ENCODE data around the gene BSDC1. TPM values are rescaled to one million over a fixed set of nuclear protein-coding genes. Genes with fewer than 3 reads are reported as not detected.

Gene BSDC1
- total RNA-seq, 4 donors from 2014 or later, result 93.0 to 132 (median 101) TPM

DNA sequence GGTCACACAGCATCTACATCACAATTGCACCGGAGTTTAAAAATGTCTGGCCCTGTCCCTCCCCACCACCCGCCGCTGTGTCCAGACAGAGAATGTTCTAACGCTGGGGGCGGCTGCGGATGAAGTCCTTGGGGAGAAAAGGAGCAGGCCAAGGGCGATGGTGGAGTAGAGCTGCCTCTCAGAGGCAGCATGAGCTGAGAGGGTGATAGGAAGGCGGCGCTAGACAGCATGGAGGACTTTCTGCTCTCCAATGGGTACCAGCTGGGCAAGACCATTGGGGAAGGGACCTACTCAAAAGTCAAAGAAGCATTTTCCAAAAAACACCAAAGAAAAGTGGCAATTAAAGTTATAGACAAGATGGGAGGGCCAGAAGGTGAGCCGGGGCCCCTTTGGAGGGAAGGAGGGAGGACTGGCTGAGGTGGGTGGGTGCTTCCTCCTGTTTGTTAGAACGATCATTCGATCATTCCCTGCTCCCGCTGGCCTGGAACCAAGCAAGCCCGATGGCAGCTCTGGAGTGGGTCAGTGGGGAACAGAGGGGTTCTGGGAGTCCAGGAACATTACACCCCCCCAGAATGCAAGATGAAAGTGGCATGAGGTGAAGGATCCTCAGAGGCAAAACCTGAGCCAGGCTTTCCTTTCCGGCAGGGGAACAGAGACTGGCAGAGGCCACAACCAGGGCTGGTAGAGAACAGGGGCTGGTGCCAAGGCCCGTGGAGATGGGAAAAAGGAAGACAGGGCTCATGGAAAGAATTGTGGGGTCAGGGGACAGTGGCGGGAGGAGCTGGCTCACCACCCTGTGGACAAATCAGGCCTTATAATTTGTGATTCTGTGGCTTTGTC lies 31.5 kb downstream of the BSDC1 start, which contains the start of the genes FAM229A and TSSK3:
FAM229A (minus strand) TSS at position 12 of the 840 bp plus-strand sequence. CDS start 394 bp downstream, outside the sequence.
TSSK3 (plus strand) TSS at position 66 of the 840 bp plus-strand sequence; CDS start at position 229, 163 bp downstream.
- Histone ChIP-seq H3K27ac (peak within 1 kb of the TSS in 2 of 3 donors; percentile 44), H3K9me3 (no peaks in the 10 kb centered on the region), H3K27me3 (no peaks in the 10 kb centered on the region), H3K4me1 (peaks cover 31 to 53% of the 10 kb centered on the region in 2 donors), H3K4me3 (replicated peaks in 1 of 3) (peak within 1 kb of the TSS in 1 of 3 donors; percentile 25), H3K36me3 (peaks cover 17 to 18% of the 10 kb centered on the region in 2 donors)
- no peak for TF ChIP-seq POLR2A (IDR thresholded peaks at IDR 0.05)
- TF ChIP-seq, protein P1, sequence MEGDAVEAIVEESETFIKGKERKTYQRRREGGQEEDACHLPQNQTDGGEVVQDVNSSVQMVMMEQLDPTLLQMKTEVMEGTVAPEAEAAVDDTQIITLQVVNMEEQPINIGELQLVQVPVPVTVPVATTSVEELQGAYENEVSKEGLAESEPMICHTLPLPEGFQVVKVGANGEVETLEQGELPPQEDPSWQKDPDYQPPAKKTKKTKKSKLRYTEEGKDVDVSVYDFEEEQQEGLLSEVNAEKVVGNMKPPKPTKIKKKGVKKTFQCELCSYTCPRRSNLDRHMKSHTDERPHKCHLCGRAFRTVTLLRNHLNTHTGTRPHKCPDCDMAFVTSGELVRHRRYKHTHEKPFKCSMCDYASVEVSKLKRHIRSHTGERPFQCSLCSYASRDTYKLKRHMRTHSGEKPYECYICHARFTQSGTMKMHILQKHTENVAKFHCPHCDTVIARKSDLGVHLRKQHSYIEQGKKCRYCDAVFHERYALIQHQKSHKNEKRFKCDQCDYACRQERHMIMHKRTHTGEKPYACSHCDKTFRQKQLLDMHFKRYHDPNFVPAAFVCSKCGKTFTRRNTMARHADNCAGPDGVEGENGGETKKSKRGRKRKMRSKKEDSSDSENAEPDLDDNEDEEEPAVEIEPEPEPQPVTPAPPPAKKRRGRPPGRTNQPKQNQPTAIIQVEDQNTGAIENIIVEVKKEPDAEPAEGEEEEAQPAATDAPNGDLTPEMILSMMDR (IDR thresholded peaks at IDR 0.05), result no peak
- DNase-seq, result no peak
- intact Hi-C loops (cut with DNase I), result no loop called here
- WGBS, 2 donors, result 59 to 69% methylated on average over 16 to 17 of the region's 17 CpGs

DNA sequence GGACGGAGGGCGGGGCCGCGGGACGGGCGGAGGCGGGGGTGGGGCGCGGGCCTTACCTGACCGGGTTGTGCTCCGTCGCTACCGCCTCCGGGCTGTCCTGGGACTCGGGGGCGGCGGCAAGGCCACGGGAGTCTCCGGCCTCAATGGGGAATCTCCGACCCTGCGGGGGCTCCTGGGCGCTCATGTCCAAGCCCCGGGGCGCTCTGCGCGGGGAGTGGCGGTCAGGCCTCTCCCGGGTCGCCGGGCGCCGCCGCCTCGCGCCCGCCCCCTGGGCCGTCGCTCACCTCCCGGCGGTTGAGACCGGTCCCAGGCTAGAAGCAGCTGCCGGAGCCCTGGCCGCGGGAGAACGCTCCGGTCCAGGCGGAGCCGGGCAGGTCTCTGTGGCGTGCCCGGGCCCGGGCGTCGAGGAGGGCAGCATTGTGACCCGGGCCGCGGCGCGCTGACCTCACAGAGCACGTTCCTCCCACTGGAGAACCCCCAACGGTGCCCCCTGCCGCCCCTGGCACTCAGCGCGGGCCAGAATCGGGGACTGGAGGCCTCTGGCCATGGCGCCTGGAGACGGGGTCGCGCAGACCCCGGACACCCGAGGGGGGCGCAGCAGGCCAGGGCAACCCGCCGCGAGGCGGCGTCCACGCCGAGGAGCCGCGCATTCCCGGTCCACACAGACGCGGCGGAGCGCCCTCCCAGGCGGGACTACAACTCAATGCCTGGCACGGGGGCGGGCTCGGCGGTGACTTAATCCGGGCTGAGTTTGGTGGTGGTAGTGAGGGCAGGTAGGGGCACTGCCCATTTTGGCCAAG lies 32.4 kb downstream of the BSDC1 start:
- peaks cover 31 to 54% of the 10 kb centered on the region in 2 donors for H3K4me1 ChIP-seq
- no peaks in the 10 kb centered on the region for H3K9me3 ChIP-seq
- WGBS, 2 donors, result 14 to 24% methylated on average over 6 to 10 of the region's 91 CpGs
- DNase-seq, result peak; percentile 71 to 80
- H3K27ac ChIP-seq, result peak overlapping the region in 2 of 3 donors; percentile 44
- H3K36me3 ChIP-seq, result peaks cover 11% of the 10 kb centered on the region in 2 donors
- H3K4me3 ChIP-seq (replicated peaks in 1 of 3), result peak overlapping the region in 1 of 3 donors; percentile 25
- intact Hi-C loops (cut with DNase I), result no loop called here
- TF ChIP-seq, protein P1 (IDR thresholded peaks at IDR 0.05), result peak in 2 of 6 experiments; percentile 20 to 28
- TF ChIP-seq POLR2A (IDR thresholded peaks at IDR 0.05), result peak in 1 of 2 donors; percentile 13
- no peaks in the 10 kb centered on the region for H3K27me3 ChIP-seq

DNA sequence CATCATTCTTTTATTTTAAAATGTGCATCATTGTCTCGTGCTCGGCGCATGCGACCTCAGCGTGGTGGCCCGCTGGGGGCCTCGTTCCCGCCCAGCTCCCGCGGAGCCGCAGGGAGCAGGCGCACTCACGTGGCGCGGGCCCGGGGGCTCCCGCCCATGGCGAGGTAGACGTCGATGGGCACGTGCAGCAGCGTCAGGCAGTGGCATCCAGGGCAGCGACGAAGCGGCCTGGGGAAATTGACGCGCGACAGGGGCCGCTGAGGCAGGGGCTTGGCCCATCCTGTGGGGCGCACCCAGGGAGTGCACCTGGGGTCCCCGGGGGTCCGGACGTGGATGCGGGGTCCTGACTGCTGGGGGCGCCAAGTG lies 33.0 kb downstream of the BSDC1 start:
- no peak for DNase-seq
- Histone ChIP-seq H3K9me3 (no peaks in the 10 kb centered on the region), H3K36me3 (peaks cover 5 to 6% of the 10 kb centered on the region in 2 donors), H3K27me3 (no peaks in the 10 kb centered on the region), H3K4me1 (peaks cover 30 to 49% of the 10 kb centered on the region in 2 donors), H3K4me3 (replicated peaks in 1 of 3) (peak overlapping the region in 1 of 3 donors; percentile 25), H3K27ac (peak overlapping the region in 1 of 3 donors; percentile 44)
- intact Hi-C loops (cut with DNase I), result no loop called here
- TF ChIP-seq POLR2A (IDR thresholded peaks at IDR 0.05), result no peak
- TF ChIP-seq, protein P1 (IDR thresholded peaks at IDR 0.05), result no peak
- 68 to 74% methylated on average over 17 to 19 of the region's 35 CpGs for WGBS, 2 donors

DNA sequence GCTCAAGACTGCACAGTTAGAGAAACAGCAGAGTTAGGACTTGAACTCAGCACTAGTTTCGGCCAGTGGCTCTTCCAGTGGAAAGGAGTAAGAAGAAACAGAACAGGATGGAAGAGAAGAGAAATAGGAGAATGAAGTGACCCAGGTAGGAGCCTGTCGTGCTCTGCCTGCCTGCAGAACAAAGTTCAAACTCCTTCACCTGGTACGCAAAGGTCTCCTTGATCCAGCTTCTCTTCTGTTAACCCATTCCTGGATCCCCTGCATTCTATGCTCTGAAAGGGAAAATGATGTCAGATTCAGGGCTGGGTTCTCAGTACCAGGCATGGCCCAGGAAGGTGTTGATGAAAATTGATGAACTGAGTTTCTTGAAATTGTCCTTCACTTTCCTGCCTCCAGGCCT lies 35.8 kb downstream of the BSDC1 start:
- Histone ChIP-seq H3K27me3 (no peaks in the 10 kb centered on the region), H3K36me3 (no peaks in the 10 kb centered on the region), H3K4me3 (replicated peaks in 1 of 3) (no peak overlapping the region), H3K4me1 (peaks cover 14 to 30% of the 10 kb centered on the region in 2 donors), H3K9me3 (no peaks in the 10 kb centered on the region), H3K27ac (no peak overlapping the region)
- no peak for DNase-seq
- TF ChIP-seq, protein P1 (IDR thresholded peaks at IDR 0.05), result no peak
- no peak for TF ChIP-seq POLR2A (IDR thresholded peaks at IDR 0.05)
- intact Hi-C loops (cut with DNase I), result no loop called here
- 84 to 85% methylated on average over 3 of the region's 3 CpGs for WGBS, 2 donors
